Right atrium auricular region (tissue), 2 donors: Measurements from ENCODE around the gene RPS3. TPM values are rescaled to one million over a fixed set of nuclear protein-coding genes. Genes with fewer than 3 reads are reported as not detected.
A peak's percentile ranks its signal among the peaks of the same experiment; 100 is the strongest.

Source experiments
- DNase-seq: peaks from one replicate; pipeline ENCODE4 v3.0.0-alpha.2; 2019; ENCODE audit warnings: low spot score
- H3K27ac ChIP-seq, 2 donors: fragments of 200-600 bp; sonication (generic); 1 replicate in 1 of 2; 2 replicates in 1 of 2; pipeline ENCODE4 v1.5.1; 2016 to 2019
- H3K27me3 ChIP-seq, 2 donors: fragments of 200-600 bp; sonication (generic); one replicate each; pipeline versions ENCODE4 v1.5.1 to v1.6.0; 2017 to 2019
- H3K36me3 ChIP-seq: fragments of 200-600 bp; sonication (generic); one replicate; pipeline ENCODE4 v1.5.1; 2016
- H3K4me1 ChIP-seq, 2 donors: fragments of 200-600 bp; sonication (generic); one replicate each; pipeline versions ENCODE4 v1.5.1 to v1.6.0; 2017 to 2019
- H3K4me3 ChIP-seq, 2 donors: fragments of 200-600 bp; sonication (generic); 1 replicate in 1 of 2; 2 replicates in 1 of 2; pipeline ENCODE4 v1.5.1; 2017 to 2019; ENCODE audit warnings: mild to moderate bottlenecking in 1 of 2, moderate library complexity in 1 of 2
- H3K9me3 ChIP-seq, 2 donors: fragments of 200-600 bp; sonication (generic); one replicate each; pipeline ENCODE4 v1.5.1; 2019
- CTCF ChIP-seq, 2 donors: fragments of 200-600 bp; sonication (generic); IDR thresholded peaks; one replicate each; pipeline ENCODE4 v1.5.1; 2019; ENCODE audit warnings: antibody characterized with exemption in 2 of 2
- total RNA-seq, 2 donors: library from RNA; depleted of rRNA; stranded (reverse); fragments of >200 nt; gene quantifications; one replicate each; pipeline ENCODE4 v1.1.0, GENCODE V29; 2016

Gene RPS3
- total RNA-seq, 2 donors from 2014 or later = 391 to 983 TPM

GRCh38 chr11:75394085-75394840 lies 5.1 kb upstream of the RPS3 start:
- Histone ChIP-seq H3K36me3 (no peaks in the 10 kb centered on the region), H3K27ac (no peak overlapping the region), H3K4me3 (no peak overlapping the region), H3K27me3 (no peaks in the 10 kb centered on the region), H3K4me1 (no peaks in the 10 kb centered on the region), H3K9me3 (no peaks in the 10 kb centered on the region)
- TF ChIP-seq CTCF (IDR thresholded peaks at IDR 0.05) = no peak
- DNase-seq = no peak

GRCh38 chr11:75398906-75399305 lies 412 bp upstream of the RPS3 start:
- H3K9me3 ChIP-seq = no peaks in the 10 kb centered on the region
- peaks cover 32% of the 10 kb centered on the region for H3K36me3 ChIP-seq
- peaks cover 0 to 31% of the 10 kb centered on the region in 2 donors for H3K4me1 ChIP-seq
- TF ChIP-seq CTCF (IDR thresholded peaks at IDR 0.05) = no peak
- no peak overlapping the region for H3K4me3 ChIP-seq
- H3K27ac ChIP-seq = no peak overlapping the region
- no peak for DNase-seq
- no peaks in the 10 kb centered on the region for H3K27me3 ChIP-seq

DNA sequence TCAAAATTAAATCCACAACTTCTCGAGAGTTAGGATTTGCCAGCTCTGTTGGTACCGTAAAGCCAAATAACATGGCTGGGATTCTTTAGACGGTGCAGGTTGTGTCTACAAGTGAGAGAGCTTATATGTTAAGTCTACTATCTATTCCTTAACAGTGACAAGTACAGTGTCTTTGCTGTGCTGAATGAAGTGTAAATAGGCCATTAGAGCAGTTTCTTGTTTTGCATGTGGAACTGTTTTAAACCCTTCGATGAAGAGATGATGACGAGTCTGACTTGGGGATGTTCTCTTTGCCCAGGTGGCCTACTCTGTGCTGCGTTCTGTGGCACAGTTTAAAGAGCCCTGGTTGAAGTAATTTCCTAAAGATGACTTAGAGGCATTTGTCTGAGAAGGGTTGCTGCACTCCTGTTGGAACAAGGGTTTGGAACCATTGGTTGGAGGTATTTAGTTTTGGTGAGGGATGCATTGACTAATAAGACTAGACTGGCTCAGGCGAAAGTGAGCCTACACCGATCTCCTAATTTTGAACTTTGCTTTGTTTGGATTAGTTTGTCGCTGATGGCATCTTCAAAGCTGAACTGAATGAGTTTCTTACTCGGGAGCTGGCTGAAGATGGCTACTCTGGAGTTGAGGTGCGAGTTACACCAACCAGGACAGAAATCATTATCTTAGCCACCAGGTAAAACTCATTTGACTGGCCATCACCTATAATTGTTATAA lies 988 bp downstream of the RPS3 start:
- TF ChIP-seq CTCF (IDR thresholded peaks at IDR 0.05) = no peak
- peaks cover 46% of the 10 kb centered on the region for H3K36me3 ChIP-seq
- no peaks in the 10 kb centered on the region for H3K27me3 ChIP-seq
- no peak for DNase-seq
- H3K9me3 ChIP-seq = no peaks in the 10 kb centered on the region
- peak overlapping the region; percentile 92 to 95 for H3K27ac ChIP-seq
- peaks cover 0 to 31% of the 10 kb centered on the region in 2 donors for H3K4me1 ChIP-seq
- peak overlapping the region; percentile 74 to 76 for H3K4me3 ChIP-seq

- peaks cover 63% of the 10 kb centered on the region for H3K36me3 ChIP-seq
- no peak overlapping the region for H3K27ac ChIP-seq
- TF ChIP-seq CTCF (IDR thresholded peaks at IDR 0.05) = no peak
- no peak overlapping the region for H3K4me3 ChIP-seq
- DNase-seq = no peak
- H3K9me3 ChIP-seq = no peaks in the 10 kb centered on the region
- no peaks in the 10 kb centered on the region for H3K27me3 ChIP-seq
- H3K4me1 ChIP-seq = peaks cover 0 to 31% of the 10 kb centered on the region in 2 donors
Measured at GRCh38 chr11:75402002-75402773, 2.9 kb downstream of the RPS3 start.

DNA sequence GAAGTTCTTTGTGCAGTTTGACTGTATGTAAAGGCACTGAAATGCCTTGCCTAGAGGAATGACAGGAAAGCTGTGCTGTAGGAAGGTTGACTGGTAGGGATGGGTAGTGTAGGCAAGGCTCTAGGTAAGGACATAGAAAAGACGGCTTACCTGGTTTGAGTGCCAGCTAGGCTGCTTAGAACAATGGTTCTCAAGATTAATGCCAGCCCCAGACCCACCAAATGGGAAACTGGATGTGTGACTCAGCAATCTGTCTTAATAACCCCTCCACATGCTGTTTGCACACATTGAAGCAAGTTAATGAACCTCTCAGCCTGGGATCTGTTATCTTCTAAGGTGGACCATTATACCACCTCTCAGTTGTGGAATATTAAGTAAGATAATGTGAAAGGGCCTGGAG lies 3.7 kb downstream of the RPS3 start:
- H3K36me3 ChIP-seq = peaks cover 63% of the 10 kb centered on the region
- no peak overlapping the region for H3K4me3 ChIP-seq
- H3K9me3 ChIP-seq = no peaks in the 10 kb centered on the region
- no peak for TF ChIP-seq CTCF (IDR thresholded peaks at IDR 0.05)
- H3K4me1 ChIP-seq = peaks cover 0 to 31% of the 10 kb centered on the region in 2 donors
- no peak overlapping the region for H3K27ac ChIP-seq
- no peak for DNase-seq
- H3K27me3 ChIP-seq = no peaks in the 10 kb centered on the region
